RPMI8226 (cell line): ENCODE measurements around the gene KRT84.
"Not testable (repeated sequence)": the region's sequence is repeated elsewhere in the genome, so short reads cannot be mapped to it uniquely, and the experiment has no call there.

ENCODE experiments used
- DNase-seq: peaks from one replicate; pipeline ENCODE4 v3.0.0-alpha.2; 2015

The KRT84 gene

GRCh38 chr12:52410589-52411248 lies 25.3 kb upstream of the KRT84 start:
- not testable (repeated sequence) for DNase-seq

GRCh38 chr12:52407918-52408317 lies 22.5 kb upstream of the KRT84 start:
- no peak for DNase-seq

GRCh38 chr12:52405922-52406385 lies 20.5 kb upstream of the KRT84 start, which contains the start of gene KRT82:
KRT82 (minus strand) TSS chr12:52406335; CDS start chr12:52406277, 58 bp downstream.
- no peak for DNase-seq

GRCh38 chr12:52404951-52405350 lies 19.5 kb upstream of the KRT84 start:
- no peak for DNase-seq

GRCh38 chr12:52403561-52403960 lies 18.1 kb upstream of the KRT84 start:
- DNase-seq: no peak

GRCh38 chr12:52402873-52403540 lies 17.6 kb upstream of the KRT84 start:
- DNase-seq: no peak

- DNase-seq: no peak
Observed at GRCh38 chr12:52402377-52402776, 16.9 kb upstream of the KRT84 start.

- no peak for DNase-seq
Observed at GRCh38 chr12:52401926-52402325, 16.5 kb upstream of the KRT84 start.

GRCh38 chr12:52401526-52401925 lies 16.1 kb upstream of the KRT84 start:
- no peak for DNase-seq

GRCh38 chr12:52400906-52401305 lies 15.5 kb upstream of the KRT84 start:
- DNase-seq: no peak

- DNase-seq: no peak
Observed at GRCh38 chr12:52399756-52400155, 14.3 kb upstream of the KRT84 start.

GRCh38 chr12:52398176-52398575 lies 12.7 kb upstream of the KRT84 start:
- DNase-seq: no peak

- DNase-seq: no peak
Observed at GRCh38 chr12:52396656-52397055, 11.2 kb upstream of the KRT84 start.

GRCh38 chr12:52395761-52396434 lies 10.4 kb upstream of the KRT84 start:
- DNase-seq: peak; percentile 80

GRCh38 chr12:52394836-52395405 lies 9.5 kb upstream of the KRT84 start:
- DNase-seq: no peak

GRCh38 chr12:52392465-52393007 lies 7.1 kb upstream of the KRT84 start:
- peak; percentile 58 for DNase-seq

- DNase-seq: peak; percentile 42
Observed at GRCh38 chr12:52391618-52392002, 6.2 kb upstream of the KRT84 start.

GRCh38 chr12:52390739-52391617 lies 5.5 kb upstream of the KRT84 start:
- peak; percentile 43 for DNase-seq

GRCh38 chr12:52389313-52390207 lies 4.1 kb upstream of the KRT84 start:
- peak; percentile 66 for DNase-seq

- no peak for DNase-seq
Observed at GRCh38 chr12:52387859-52388258, 2.4 kb upstream of the KRT84 start.

- DNase-seq: no peak
Observed at GRCh38 chr12:52383331-52383730, 2.1 kb downstream of the KRT84 start.
